Lung (tissue), 12 donors: ENCODE measurements around the gene MRTFB. TPM values are rescaled to one million over a fixed set of nuclear protein-coding genes. Genes with fewer than 3 reads are reported as not detected.

Source experiments
- ATAC-seq: fragments of 200-7000 bp; cut with Tn5 transposase; one replicate; pipeline ENCODE4 v1.9.1; 2020; ENCODE audit warnings: moderate number of reproducible peaks; ENCODE audit not compliant: insufficient read depth, low FRiP score
- DNase-seq, 3 donors: peaks; one replicate each; pipeline ENCODE4 v3.0.0-alpha.2; 2013 to 2017
- H3K27ac ChIP-seq, 2 donors: one replicate each; pipeline ENCODE4 v1.5.1; 2013; ENCODE audit warnings: mild to moderate bottlenecking in 2 of 2, moderate library complexity in 2 of 2, control low read depth in 1 of 2, inconsistent platforms in 1 of 2, low read depth in 1 of 2, low read length in 1 of 2
- H3K27me3 ChIP-seq, 3 donors: one replicate each; pipeline ENCODE4 v1.5.1; 2013; ENCODE audit warnings: low read length in 2 of 3; ENCODE audit not compliant: control insufficient read depth in 3 of 3, insufficient read depth in 3 of 3
- H3K36me3 ChIP-seq, 4 donors: one replicate each; pipeline ENCODE4 v1.5.1; 2013; ENCODE audit warnings: low read length in 4 of 4, mild to moderate bottlenecking in 1 of 4, moderate library complexity in 1 of 4; ENCODE audit not compliant: control insufficient read depth in 4 of 4, insufficient read depth in 4 of 4
- H3K4me1 ChIP-seq, 5 donors: one replicate each; pipeline ENCODE4 v1.5.1; 2013; ENCODE audit warnings: low read length in 5 of 5, mild to moderate bottlenecking in 2 of 5, moderate library complexity in 1 of 5; ENCODE audit not compliant: control insufficient read depth in 5 of 5, insufficient read depth in 5 of 5
- H3K4me3 ChIP-seq: one replicate; pipeline ENCODE4 v1.5.1; 2013; ENCODE audit warnings: mild to moderate bottlenecking, control low read depth, moderate library complexity
- H3K9ac ChIP-seq, 2 donors: one replicate each; pipeline ENCODE4 v1.5.1; 2013; ENCODE audit warnings: low read length in 2 of 2, control low read depth in 1 of 2; ENCODE audit not compliant: insufficient read depth in 1 of 2
- H3K9me3 ChIP-seq, 4 donors: one replicate each; pipeline ENCODE4 v1.5.1; 2013; ENCODE audit warnings: low read length in 3 of 4, mild to moderate bottlenecking in 1 of 4, moderate library complexity in 1 of 4; ENCODE audit not compliant: control insufficient read depth in 4 of 4, insufficient read depth in 3 of 4
- WGBS, 2 donors: extraction: QIAGEN DNeasy Blood & Tissue Kit; methylation state at CpG; one replicate each; pipeline ENCODE4 v1.1.7; 2013; 5-methylcytosine and 5-hydroxymethylcytosine counted together
- polyA plus RNA-seq, 2 donors: library from polyadenylated mRNA; stranded (reverse); fragments of 200-250 nt; gene quantifications; one replicate each; pipeline ENCODE4 v1.2.1, GENCODE V29; 2013
- total RNA-seq, 2 donors: library from RNA; depleted of rRNA in 1 of 2; stranded (reverse); fragments of >200 nt in 1 of 2; gene quantifications; one replicate each; pipeline ENCODE4 v1.2.1, GENCODE V29; 2014 to 2021
- TF ChIP-seq, protein P1 (sequence below): IDR thresholded peaks from 2 replicates; pipeline ENCODE4 v1.5.1; 2012; ENCODE audit warnings: mild to moderate bottlenecking; ENCODE audit errors: control extremely low read depth, extremely low read depth
- donor health status: control.
- donor health status: control.
- donor health status: Bipolar disorder and iron deficiency.
- donor health status: healthy.
- donor health status: DM: yes; HTN: yes; CAD: no.

Gene MRTFB
- total and polyA plus RNA-seq, 4 donors: 8.8 to 50.9 (median 27.8) TPM

DNA sequence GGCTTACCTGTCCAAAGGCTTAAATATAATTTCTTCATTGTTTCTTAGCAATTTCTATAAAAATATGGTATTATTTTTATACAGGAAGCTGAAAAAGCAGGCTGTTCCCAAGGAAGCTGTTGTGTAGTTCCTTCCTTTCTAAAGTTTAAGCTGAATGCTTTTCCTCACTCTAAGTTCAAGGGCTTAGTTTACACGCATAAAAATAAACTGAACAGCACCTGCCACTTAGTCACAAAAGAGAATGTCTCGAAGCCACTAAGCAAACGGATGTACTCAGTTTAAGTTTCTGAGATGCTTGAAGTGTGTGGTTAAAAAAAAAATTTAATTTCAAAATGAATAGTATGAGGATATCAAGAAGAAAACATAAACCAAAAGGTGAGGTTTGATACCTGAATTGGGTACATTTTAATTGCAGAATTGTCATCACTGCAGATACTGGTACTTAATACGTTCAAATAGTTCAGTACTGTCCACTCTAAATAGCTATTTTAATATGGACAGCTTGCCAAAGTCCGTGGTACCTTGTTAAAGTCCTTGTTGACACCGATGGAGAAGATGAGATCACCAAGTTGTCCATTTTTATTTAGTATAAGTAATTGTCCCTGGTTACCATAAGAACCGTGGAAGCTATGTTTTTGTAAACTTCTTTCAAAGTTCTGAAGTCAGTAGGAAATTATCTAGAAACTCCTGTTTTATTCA is 38.1 kb downstream of the MRTFB start:
- no peak overlapping the region for H3K27ac ChIP-seq
- ATAC-seq: no peak
- WGBS, 2 donors: 50 to 77% methylated on average over 7 of the region's 7 CpGs
- no peaks in the 10 kb centered on the region for H3K9me3 ChIP-seq
- peak overlapping the region in 1 of 2 donors; percentile 30 for H3K9ac ChIP-seq
- no peak for DNase-seq
- TF ChIP-seq, protein P1, sequence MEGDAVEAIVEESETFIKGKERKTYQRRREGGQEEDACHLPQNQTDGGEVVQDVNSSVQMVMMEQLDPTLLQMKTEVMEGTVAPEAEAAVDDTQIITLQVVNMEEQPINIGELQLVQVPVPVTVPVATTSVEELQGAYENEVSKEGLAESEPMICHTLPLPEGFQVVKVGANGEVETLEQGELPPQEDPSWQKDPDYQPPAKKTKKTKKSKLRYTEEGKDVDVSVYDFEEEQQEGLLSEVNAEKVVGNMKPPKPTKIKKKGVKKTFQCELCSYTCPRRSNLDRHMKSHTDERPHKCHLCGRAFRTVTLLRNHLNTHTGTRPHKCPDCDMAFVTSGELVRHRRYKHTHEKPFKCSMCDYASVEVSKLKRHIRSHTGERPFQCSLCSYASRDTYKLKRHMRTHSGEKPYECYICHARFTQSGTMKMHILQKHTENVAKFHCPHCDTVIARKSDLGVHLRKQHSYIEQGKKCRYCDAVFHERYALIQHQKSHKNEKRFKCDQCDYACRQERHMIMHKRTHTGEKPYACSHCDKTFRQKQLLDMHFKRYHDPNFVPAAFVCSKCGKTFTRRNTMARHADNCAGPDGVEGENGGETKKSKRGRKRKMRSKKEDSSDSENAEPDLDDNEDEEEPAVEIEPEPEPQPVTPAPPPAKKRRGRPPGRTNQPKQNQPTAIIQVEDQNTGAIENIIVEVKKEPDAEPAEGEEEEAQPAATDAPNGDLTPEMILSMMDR: no peak
- no peaks in the 10 kb centered on the region for H3K36me3 ChIP-seq
- H3K27me3 ChIP-seq: no peaks in the 10 kb centered on the region
- H3K4me3 ChIP-seq: no peak overlapping the region
- H3K4me1 ChIP-seq: peaks cover 8 to 26% (median 11%) of the 10 kb centered on the region in 5 donors

DNA sequence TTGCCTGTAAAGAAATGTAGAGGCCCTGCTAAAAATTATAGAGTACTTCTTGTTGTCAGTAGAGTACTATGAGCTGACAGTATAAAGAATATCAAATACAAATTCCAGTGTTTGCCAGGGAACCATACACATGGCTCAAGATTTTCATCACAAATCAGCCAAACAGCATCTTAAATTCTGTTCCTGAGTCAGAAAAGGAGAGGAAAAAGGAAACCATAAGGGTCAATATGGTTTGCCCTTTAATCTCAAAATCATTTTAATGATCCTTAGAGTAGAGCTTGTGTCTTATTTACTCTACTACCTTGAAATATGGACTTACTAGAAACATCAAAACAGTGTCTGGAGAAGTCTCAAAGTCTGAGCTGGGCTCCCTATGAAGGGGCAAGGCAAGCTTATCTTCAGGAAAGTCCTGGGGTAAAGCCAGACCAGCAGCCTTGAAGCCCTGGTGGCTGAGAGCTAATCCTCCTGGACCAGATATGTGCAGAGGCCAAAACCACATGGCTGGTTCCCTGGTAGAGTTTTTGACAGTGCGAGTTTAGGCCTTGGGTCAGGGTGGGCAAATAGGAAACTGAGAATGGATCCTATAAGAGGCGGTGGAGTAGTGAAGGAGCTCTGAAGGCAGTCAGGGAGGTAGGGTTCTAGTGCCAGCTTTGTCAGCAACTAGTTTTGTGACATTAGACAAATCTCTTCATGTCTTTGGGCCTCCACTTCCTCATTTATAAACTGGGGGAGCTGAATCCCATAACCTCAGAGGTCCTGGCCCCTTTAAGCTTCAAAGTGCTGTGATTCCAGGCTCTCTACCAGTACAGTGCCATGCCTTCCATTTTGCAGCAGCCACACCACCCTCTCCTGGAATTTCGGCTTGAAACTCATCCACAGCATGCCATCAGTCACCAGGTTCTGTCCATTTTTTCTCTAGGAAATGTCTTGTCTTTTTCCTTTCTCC is 38.9 kb downstream of the MRTFB start:
- TF ChIP-seq, protein P1: no peak
- H3K4me3 ChIP-seq: no peak overlapping the region
- no peaks in the 10 kb centered on the region for H3K36me3 ChIP-seq
- DNase-seq (no peak), ATAC-seq (no peak)
- 91% methylated on average over 3 of the region's 3 CpGs for WGBS, 2 donors
- peak overlapping the region in 1 of 2 donors; percentile 61 for H3K27ac ChIP-seq
- no peaks in the 10 kb centered on the region for H3K9me3 ChIP-seq
- H3K9ac ChIP-seq: no peak overlapping the region
- H3K27me3 ChIP-seq: no peaks in the 10 kb centered on the region
- peaks cover 8 to 34% (median 11%) of the 10 kb centered on the region in 5 donors for H3K4me1 ChIP-seq

DNA sequence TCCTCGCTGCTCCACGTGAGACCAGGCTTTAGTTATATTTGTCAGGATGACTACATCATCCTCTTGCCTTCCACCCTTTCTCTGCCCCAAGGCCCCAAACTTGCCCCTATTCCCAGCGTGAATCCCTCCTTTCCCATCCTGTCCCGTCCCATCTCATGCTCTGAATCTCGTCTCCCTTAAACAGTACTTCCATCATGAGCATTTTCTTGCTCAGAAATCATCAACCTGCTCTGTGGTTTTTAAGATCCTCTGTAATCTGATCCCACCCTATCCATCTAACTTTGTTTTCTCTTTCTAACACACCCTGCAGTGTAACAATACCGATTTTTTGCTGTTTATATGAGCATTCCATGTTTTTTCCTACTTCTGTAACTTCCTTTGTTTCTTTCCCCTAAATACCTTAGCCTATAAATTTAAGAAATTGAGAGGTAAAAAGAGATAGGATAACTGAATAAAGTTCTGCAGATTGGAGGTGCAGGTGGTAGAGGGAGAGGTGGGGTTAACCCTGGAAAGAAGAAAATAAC is 39.7 kb downstream of the MRTFB start:
- H3K4me1 ChIP-seq: peaks cover 7 to 34% (median 11%) of the 10 kb centered on the region in 5 donors
- H3K27ac ChIP-seq: peak overlapping the region in 1 of 2 donors; percentile 17
- no peak overlapping the region for H3K4me3 ChIP-seq
- no peaks in the 10 kb centered on the region for H3K36me3 ChIP-seq
- no peak overlapping the region for H3K9ac ChIP-seq
- DNase-seq: no peak
- TF ChIP-seq, protein P1: no peak
- H3K27me3 ChIP-seq: no peaks in the 10 kb centered on the region
- H3K9me3 ChIP-seq: no peaks in the 10 kb centered on the region
- WGBS, 2 donors: 79 to 93% methylated on average over 6 of the region's 6 CpGs
- no peak for ATAC-seq
